ENCODE data around the gene DCUN1D2.

DNA sequence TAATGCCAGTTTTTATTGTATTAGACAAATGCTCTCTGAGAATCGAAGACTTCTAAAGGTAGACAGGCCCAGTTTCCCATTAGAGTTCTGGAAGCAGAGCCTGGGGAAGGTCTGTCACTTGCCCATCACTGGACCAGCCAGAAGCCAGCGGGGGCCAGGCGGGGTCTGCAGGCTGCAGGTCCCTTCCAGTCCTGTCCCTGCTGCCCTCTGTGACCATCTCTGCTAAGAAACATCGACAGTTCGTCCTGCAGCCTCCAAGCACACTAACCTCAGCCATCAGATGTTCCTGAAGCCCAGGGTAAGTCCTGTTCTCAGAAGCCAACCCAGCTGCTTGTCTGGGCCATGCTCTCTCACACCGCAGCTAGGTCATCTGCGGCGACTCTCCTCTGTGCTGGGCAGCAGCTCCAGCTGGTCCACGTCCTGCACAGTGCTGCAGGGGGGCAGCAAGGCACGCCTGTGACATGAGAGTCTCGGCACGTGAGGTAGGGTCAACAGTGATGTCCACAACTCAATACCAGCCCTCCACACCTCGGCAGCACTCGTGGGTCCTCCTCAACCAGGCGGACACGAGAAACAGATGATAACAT, 34.3 kb downstream of the DCUN1D2 start:
- TF ChIP-seq POLR2A (IDR thresholded peaks at IDR 0.05) = no peak
- TF ChIP-seq, protein P1, sequence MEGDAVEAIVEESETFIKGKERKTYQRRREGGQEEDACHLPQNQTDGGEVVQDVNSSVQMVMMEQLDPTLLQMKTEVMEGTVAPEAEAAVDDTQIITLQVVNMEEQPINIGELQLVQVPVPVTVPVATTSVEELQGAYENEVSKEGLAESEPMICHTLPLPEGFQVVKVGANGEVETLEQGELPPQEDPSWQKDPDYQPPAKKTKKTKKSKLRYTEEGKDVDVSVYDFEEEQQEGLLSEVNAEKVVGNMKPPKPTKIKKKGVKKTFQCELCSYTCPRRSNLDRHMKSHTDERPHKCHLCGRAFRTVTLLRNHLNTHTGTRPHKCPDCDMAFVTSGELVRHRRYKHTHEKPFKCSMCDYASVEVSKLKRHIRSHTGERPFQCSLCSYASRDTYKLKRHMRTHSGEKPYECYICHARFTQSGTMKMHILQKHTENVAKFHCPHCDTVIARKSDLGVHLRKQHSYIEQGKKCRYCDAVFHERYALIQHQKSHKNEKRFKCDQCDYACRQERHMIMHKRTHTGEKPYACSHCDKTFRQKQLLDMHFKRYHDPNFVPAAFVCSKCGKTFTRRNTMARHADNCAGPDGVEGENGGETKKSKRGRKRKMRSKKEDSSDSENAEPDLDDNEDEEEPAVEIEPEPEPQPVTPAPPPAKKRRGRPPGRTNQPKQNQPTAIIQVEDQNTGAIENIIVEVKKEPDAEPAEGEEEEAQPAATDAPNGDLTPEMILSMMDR (IDR thresholded peaks at IDR 0.05 in 8 of 11, conservative IDR thresholded peaks at IDR 0.05 in 3 of 11) = no peak
- no peak for TF ChIP-seq POLR2AphosphoS5 (IDR thresholded peaks at IDR 0.05)

All from spleen (tissue), 7 donors.